ENCODE measurements around the gene STX18. TPM values are rescaled to one million over a fixed set of nuclear protein-coding genes. Genes with fewer than 3 reads are reported as not detected.

The STX18 gene
- total RNA-seq, 1 experiment from 2014 or later: 20.9 TPM

DNA sequence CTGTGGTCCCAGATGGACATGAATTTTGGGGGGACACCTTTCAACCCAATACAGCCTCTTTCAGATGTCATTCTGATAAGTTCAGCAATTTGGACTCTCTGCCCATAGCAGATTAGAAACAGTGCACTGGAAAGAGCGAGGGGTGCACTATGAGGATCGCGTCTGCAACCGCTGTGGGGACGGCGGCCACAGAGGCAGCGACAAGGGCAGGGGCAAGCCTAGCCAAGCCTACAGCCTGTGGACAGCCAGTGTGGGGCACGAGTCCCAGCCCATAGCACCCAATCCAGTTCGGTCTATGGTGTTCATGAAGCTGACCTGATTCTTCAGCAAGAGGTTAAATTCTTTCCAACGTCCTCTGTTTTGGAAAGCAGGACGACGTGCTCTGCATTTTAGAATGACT, 164.7 kb downstream of the STX18 start:
- Histone ChIP-seq H4K91ac (ENCODE audit: insufficient read length, low read depth, low read length) (no peak overlapping the region), H3K9me3 (ENCODE audit: control insufficient read depth, low read depth, low read length) (no peaks in the 10 kb centered on the region), H3K4me2 (ENCODE audit: insufficient read depth, insufficient read length, low read length) (no peak overlapping the region), H3K23me2 (ENCODE audit: insufficient read length, low read depth, low read length, poor library complexity, severe bottlenecking) (no peaks in the 10 kb centered on the region), H4K8ac (replicated peaks; ENCODE audit: insufficient read length, low read depth, low read length) (no peak overlapping the region), H2BK20ac (ENCODE audit: low read depth, low read length, poor library complexity, severe bottlenecking) (no peak overlapping the region), H3K79me1 (ENCODE audit: insufficient read depth, low read depth, low read length, poor library complexity, severe bottlenecking) (no peaks in the 10 kb centered on the region), H3K23ac (ENCODE audit: insufficient read length, low read depth, low read length) (no peak overlapping the region), H2AFZ (ENCODE audit: low read length) (no peak overlapping the region), H2BK12ac (ENCODE audit: insufficient read length, low read depth, low read length) (no peak overlapping the region), H2AK5ac (ENCODE audit: insufficient read length, low read length) (no peak overlapping the region), H3K27ac (ENCODE audit: insufficient read length, low read depth, low read length) (no peak overlapping the region), H3K9ac (ENCODE audit: extremely low read depth, insufficient read length, low read length) (no peak overlapping the region), H3K18ac (ENCODE audit: insufficient read length, low read depth, low read length) (no peak overlapping the region), H4K5ac (ENCODE audit: insufficient read length, low read depth, low read length) (no peak overlapping the region), H3K14ac (ENCODE audit: insufficient read depth, low read length) (no peak overlapping the region), H2BK5ac (ENCODE audit: insufficient read length, low read length) (no peak overlapping the region), H2BK15ac (ENCODE audit: low read depth, low read length) (no peak overlapping the region), H2BK120ac (ENCODE audit: low read depth, low read length, poor library complexity, severe bottlenecking) (no peak overlapping the region), H3K4me1 (ENCODE audit: insufficient read depth, low read length) (no peaks in the 10 kb centered on the region), H4K20me1 (ENCODE audit: control insufficient read depth, insufficient read depth, insufficient read length) (no peaks in the 10 kb centered on the region), H3K56ac (ENCODE audit: insufficient read length, low read depth, low read length) (no peak overlapping the region), H3T11ph (ENCODE audit: low read length) (no peak overlapping the region), H3K4ac (ENCODE audit: low read depth, low read length) (no peak overlapping the region), H3K79me2 (ENCODE audit: insufficient read depth, low read length) (no peaks in the 10 kb centered on the region), H3K27me3 (ENCODE audit: insufficient read depth, low read length) (no peaks in the 10 kb centered on the region)
- H3K9me3 Mint-ChIP-seq: peaks cover 5 to 8% of the 10 kb centered on the region in 2 experiments; a peak in 4 of 5 replicates
- H3K36me3 Mint-ChIP-seq (ENCODE audit: insufficient read depth in 1 of 3, low read depth in 3 of 3): no peaks in the 10 kb centered on the region; a peak in 1 of 7 replicates
- H3K4me3 Mint-ChIP-seq: no peak overlapping the region
- peaks cover 9 to 14% of the 10 kb centered on the region in 2 experiments for H3K4me1 Mint-ChIP-seq
- TF ChIP-seq, protein P1, sequence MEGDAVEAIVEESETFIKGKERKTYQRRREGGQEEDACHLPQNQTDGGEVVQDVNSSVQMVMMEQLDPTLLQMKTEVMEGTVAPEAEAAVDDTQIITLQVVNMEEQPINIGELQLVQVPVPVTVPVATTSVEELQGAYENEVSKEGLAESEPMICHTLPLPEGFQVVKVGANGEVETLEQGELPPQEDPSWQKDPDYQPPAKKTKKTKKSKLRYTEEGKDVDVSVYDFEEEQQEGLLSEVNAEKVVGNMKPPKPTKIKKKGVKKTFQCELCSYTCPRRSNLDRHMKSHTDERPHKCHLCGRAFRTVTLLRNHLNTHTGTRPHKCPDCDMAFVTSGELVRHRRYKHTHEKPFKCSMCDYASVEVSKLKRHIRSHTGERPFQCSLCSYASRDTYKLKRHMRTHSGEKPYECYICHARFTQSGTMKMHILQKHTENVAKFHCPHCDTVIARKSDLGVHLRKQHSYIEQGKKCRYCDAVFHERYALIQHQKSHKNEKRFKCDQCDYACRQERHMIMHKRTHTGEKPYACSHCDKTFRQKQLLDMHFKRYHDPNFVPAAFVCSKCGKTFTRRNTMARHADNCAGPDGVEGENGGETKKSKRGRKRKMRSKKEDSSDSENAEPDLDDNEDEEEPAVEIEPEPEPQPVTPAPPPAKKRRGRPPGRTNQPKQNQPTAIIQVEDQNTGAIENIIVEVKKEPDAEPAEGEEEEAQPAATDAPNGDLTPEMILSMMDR (conservative IDR thresholded peaks at IDR 0.05): no peak
- H3K27ac Mint-ChIP-seq: no peak overlapping the region
- no CpG with 5 or more reads among the region's 12 CpGs for WGBS (ENCODE audit: extremely low coverage, insufficient read length, low lambda C conversion rate)
- DNase-seq: no peak
- peaks cover 55% of the 10 kb centered on the region for H3K27me3 Mint-ChIP-seq (ENCODE audit: low read depth)
